HEK293T (cell line): ENCODE measurements around the gene COA1.

Experiments used
- BHLHE40 ChIP-seq: fragments of 450-650 bp; IDR thresholded peaks from 2 replicates; pipeline ENCODE4 v1.6.1; 2016; ENCODE audit warnings: mild to moderate bottlenecking, moderate library complexity, borderline replicate concordance
- FOXK2 ChIP-seq: fragments of 450-650 bp; IDR thresholded peaks from 2 replicates; pipeline ENCODE4 v1.6.1; 2016; ENCODE audit warnings: mild to moderate bottlenecking
- FOXM1 ChIP-seq: fragments of 450-650 bp; IDR thresholded peaks from 2 replicates; pipeline ENCODE4 v1.6.1; 2017; ENCODE audit warnings: mild to moderate bottlenecking, borderline replicate concordance
- LEF1 ChIP-seq: fragments of 450-650 bp; IDR thresholded peaks from 2 replicates; pipeline ENCODE4 v1.6.1; 2017; ENCODE audit warnings: mild to moderate bottlenecking, borderline replicate concordance

DNA sequence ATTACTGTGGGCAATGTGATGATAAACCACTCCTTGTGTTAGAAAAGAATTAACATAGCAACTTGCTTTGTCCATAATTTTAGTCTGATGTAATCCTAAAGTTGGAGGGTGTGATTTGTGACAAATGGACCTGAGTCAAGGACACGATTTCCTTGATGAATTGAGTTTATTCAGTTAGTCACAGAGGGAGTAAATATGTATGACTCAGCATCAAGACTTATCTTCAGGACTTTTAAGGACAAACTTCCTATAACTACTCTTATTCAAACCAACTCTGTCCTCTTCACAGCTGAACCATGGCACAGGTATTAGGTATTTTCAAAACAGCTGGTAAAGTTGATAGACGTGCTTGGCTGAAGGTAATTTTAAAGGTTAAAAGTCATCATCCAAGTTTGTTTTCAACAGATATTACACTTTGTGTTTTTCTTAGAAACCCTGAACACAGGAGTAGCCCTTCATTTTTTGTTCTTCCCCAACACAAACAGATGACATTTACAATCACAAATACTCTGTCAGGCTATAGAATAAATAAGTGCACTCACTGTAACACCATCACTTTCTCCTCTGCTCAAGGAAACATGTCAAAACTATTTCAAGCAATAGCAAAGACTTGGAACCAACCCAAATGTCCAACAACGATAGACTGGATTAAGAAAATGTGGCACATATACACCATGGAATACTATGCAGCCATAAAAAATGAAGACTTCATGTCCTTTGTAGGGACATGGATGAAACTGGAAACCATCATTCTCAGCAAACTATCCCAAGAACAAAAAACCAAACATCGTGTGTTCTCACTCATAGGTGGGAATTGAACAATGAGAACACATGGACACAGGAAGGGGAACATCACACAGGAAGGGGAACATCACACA, 54.5 kb downstream of the COA1 start:
- TF ChIP-seq FOXM1 (no peak), FOXK2 (no peak), BHLHE40 (no peak), LEF1 (no peak)
